Stimulated activated naive CD4-positive, alpha-beta T cell treated with Interleukin-2 at 50 U/mL for 16 hours (primary cell): ENCODE data around the gene MMRN2.

ENCODE experiments used
- DNase-seq: peaks from one replicate; lab custom pipeline; 2025; lab: John Stamatoyannopoulos, UW

The MMRN2 gene

GRCh38 chr10:86888585-86889381, 68.6 kb downstream of the MMRN2 start:
- no peak for DNase-seq
